Chondrocyte (in vitro differentiated cells): ENCODE results near the gene CNDP1. TPM values are rescaled to one million over a fixed set of nuclear protein-coding genes. Genes with fewer than 3 reads are reported as not detected.

Experiments
- DNase-seq: peaks from one replicate; pipeline ENCODE4 v3.0.0; 2021; ENCODE audit warnings: mixed read lengths, low spot score
- H3K27ac Mint-ChIP-seq: one replicate; pipeline ENCODE4 v1.8.0; 2021; ENCODE audit warnings: mild to moderate bottlenecking, moderate library complexity, mixed read lengths; ENCODE audit not compliant: unreplicated experiment
- H3K27me3 Mint-ChIP-seq: 2 replicates; pipeline ENCODE4 v1.8.0; 2021; ENCODE audit warnings: low read depth, mixed read lengths
- H3K36me3 Mint-ChIP-seq: 2 replicates; pipeline ENCODE4 v1.8.0; 2021; ENCODE audit warnings: low read depth, mixed read lengths
- H3K4me1 Mint-ChIP-seq: 2 replicates; pipeline ENCODE4 v1.8.0; 2021; ENCODE audit warnings: low read depth, mild to moderate bottlenecking, mixed read lengths
- H3K4me3 Mint-ChIP-seq: one replicate; pipeline ENCODE4 v1.8.0; 2021; ENCODE audit warnings: mild to moderate bottlenecking, moderate library complexity, mixed read lengths; ENCODE audit not compliant: unreplicated experiment
- H3K9me3 Mint-ChIP-seq: 2 replicates; pipeline ENCODE4 v1.8.0; 2021; ENCODE audit warnings: low read depth, mixed read lengths
- long read RNA-seq: library from polyadenylated mRNA; stranded (forward); transcript quantifications from one replicate; pipeline ENCODE4 v2.0.0, GENCODE V29; 2021
- total RNA-seq: library from RNA; stranded (reverse); gene quantifications from 3 replicates; pipeline ENCODE4 v1.2.1, GENCODE V29; 2021
- TF ChIP-seq, protein P1 (sequence below): fragments of 200-600 bp; sonication (generic); IDR thresholded peaks from 2 replicates; pipeline ENCODE4 v1.5.0; 2021; ENCODE audit warnings: antibody characterized with exemption, mild to moderate bottlenecking, moderate library complexity

Gene CNDP1, protein sequence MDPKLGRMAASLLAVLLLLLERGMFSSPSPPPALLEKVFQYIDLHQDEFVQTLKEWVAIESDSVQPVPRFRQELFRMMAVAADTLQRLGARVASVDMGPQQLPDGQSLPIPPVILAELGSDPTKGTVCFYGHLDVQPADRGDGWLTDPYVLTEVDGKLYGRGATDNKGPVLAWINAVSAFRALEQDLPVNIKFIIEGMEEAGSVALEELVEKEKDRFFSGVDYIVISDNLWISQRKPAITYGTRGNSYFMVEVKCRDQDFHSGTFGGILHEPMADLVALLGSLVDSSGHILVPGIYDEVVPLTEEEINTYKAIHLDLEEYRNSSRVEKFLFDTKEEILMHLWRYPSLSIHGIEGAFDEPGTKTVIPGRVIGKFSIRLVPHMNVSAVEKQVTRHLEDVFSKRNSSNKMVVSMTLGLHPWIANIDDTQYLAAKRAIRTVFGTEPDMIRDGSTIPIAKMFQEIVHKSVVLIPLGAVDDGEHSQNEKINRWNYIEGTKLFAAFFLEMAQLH
- total RNA-seq, result 0.22 TPM in 1 of 3 replicates, not detected in the others
- long read RNA-seq, result 0 reads

DNA sequence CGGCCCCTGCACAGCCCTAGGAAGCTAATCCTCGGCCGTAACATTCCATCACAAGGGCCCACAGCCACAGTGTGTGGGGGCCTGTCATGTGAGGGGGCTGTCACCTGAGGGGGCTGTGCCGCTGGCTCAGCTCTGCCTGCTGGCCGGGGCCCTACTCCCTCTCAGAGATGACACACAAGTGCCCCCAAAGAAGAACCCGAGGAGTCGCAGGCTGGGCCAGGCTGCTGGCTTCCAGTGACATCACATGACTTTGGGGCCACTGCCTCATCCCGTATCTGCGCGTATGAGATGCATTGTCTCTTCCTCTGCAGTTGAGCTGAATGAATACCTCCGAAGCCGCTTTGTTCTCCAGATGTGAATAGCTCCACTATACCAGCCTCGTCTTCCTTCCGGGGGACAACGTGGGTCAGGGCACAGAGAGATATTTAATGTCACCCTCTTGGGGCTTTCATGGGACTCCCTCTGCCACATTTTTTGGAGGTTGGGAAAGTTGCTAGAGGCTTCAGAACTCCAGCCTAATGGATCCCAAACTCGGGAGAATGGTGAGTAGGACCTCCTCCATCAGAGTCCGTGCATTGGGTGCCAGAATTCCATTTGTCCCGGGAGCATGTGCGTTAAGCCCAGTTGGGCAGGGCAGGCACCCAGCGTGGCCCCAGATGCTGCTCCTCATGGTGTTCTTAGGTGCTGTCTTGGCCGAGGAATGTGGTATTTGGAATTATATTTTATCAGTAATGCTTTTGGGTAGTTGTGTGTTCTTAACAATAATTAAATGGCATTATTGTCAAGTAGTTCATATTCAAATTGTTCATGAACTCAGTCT is at the start of gene CNDP1:
Gene CNDP1, plus strand, starts transcription at position 351 of the 820 bp plus-strand sequence. Its CDS starts 168 bp downstream, at position 519.
- Mint-ChIP-seq H3K36me3 (no peaks in the 10 kb centered on the region), H3K9me3 (peaks cover 13% of the 10 kb centered on the region), H3K27ac (no peak within 1 kb of the TSS), H3K27me3 (peaks cover 15% of the 10 kb centered on the region), H3K4me1 (no peaks in the 10 kb centered on the region), H3K4me3 (no peak within 1 kb of the TSS)
- TF ChIP-seq, protein P1, sequence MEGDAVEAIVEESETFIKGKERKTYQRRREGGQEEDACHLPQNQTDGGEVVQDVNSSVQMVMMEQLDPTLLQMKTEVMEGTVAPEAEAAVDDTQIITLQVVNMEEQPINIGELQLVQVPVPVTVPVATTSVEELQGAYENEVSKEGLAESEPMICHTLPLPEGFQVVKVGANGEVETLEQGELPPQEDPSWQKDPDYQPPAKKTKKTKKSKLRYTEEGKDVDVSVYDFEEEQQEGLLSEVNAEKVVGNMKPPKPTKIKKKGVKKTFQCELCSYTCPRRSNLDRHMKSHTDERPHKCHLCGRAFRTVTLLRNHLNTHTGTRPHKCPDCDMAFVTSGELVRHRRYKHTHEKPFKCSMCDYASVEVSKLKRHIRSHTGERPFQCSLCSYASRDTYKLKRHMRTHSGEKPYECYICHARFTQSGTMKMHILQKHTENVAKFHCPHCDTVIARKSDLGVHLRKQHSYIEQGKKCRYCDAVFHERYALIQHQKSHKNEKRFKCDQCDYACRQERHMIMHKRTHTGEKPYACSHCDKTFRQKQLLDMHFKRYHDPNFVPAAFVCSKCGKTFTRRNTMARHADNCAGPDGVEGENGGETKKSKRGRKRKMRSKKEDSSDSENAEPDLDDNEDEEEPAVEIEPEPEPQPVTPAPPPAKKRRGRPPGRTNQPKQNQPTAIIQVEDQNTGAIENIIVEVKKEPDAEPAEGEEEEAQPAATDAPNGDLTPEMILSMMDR, result no peak
- DNase-seq, result no peak

DNA sequence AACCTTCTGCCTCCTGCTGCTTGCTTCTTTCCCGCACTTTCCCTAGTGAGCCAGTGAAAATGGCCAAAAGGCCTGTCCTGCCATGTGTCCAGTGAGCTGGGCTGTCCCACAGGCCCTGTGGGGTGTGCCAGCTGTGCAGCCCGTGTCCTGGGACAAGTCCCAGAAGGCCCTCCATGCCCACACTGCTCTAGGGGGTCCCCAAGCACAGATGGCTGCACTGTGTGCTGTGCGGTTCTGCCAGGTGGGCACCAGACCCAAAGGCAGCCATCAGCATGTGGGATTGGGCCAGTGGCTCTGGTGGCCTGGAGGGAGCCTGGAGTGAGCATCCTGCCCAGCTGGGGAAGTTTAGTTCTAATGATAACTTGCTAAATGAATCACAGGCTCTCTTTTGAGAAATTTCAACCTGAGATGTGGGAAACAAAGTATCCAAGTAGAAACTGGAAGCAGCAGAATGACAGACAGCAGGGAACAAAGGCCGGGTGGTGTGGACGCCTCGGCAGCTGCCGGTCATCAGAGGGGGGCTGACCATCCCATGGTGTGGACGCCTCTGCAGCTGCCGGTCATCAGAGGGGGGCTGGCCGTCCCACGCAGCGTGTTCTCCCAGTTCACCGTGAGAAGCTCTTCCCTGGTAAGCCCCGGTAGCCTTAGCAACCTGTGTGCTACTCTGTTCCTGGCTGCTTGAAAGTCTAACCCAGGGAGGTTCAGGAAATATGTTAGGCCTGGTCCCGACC is 48.0 kb upstream of the CNDP1 start:
- Mint-ChIP-seq H3K36me3 (no peaks in the 10 kb centered on the region), H3K27me3 (peaks cover 5% of the 10 kb centered on the region), H3K4me1 (peaks cover 26% of the 10 kb centered on the region), H3K4me3 (no peak overlapping the region), H3K27ac (no peak overlapping the region), H3K9me3 (no peaks in the 10 kb centered on the region)
- TF ChIP-seq, protein P1, result no peak
- no peak for DNase-seq

DNA sequence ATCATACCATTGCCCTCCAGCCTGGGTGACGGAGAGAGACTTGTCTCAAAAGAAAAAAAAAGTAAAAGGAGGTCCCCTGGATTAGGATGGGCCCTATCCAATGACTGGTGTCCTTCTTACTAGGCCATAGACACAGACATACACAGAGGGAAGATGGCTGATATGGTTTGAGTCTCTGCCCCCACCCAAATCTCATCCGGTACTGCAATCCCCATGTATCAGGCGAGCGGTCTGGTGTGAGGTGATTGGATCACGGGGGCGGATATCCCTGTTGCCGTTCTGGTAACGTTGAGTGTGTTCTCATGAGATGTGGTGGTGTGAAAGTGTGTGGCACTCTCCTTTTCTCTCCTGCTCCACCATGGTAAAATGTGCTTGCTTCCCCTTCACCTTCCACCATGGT is 45.9 kb upstream of the CNDP1 start:
- peaks cover 1% of the 10 kb centered on the region for H3K36me3 Mint-ChIP-seq
- H3K9me3 Mint-ChIP-seq, result no peaks in the 10 kb centered on the region
- no peak overlapping the region for H3K4me3 Mint-ChIP-seq
- H3K27me3 Mint-ChIP-seq, result peaks cover 4% of the 10 kb centered on the region
- peaks cover 26% of the 10 kb centered on the region for H3K4me1 Mint-ChIP-seq
- no peak for DNase-seq
- TF ChIP-seq, protein P1, result no peak
- no peak overlapping the region for H3K27ac Mint-ChIP-seq

DNA sequence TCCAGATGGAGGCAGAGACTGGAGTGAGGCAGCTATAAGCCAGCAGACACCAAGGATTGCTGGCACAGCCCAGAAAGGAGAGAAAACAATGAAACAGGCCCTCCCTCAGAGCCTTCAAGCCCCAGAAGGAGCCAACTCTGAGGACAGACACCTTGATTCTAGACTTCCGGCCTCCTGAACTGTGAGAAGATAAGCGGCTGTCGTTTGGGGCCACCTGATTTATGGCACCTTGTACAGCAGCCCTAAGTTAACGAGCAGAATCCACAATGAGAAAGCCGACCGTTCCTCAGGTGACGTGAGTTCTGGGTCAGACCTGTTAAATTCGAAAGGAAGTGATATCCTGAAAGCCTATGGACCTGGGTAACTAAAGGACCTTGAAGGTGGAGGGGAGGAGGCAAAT is 45.4 kb upstream of the CNDP1 start:
- Mint-ChIP-seq H3K27ac (no peak overlapping the region), H3K4me3 (no peak overlapping the region), H3K36me3 (peaks cover 1% of the 10 kb centered on the region), H3K4me1 (peaks cover 26% of the 10 kb centered on the region), H3K27me3 (peaks cover 4% of the 10 kb centered on the region), H3K9me3 (no peaks in the 10 kb centered on the region)
- TF ChIP-seq, protein P1, result no peak
- no peak for DNase-seq
